Breast epithelium (tissue), 3 donors: Measurements from ENCODE around the gene TRPM3.

ENCODE experiments used
- CTCF ChIP-seq, 3 donors: fragments of 450-650 bp; IDR thresholded peaks; one replicate each; pipeline ENCODE4 v1.5.1; 2016 to 2017; ENCODE audit warnings: antibody characterized with exemption in 3 of 3, mild to moderate bottlenecking in 3 of 3, moderate library complexity in 3 of 3
- POLR2A ChIP-seq: fragments of 450-650 bp; IDR thresholded peaks from one replicate; pipeline ENCODE4 v1.6.1; 2016; ENCODE audit warnings: antibody characterized with exemption, mild to moderate bottlenecking, moderate library complexity

- TF ChIP-seq CTCF (IDR thresholded peaks at IDR 0.05) (no peak), POLR2A (no peak)
Observed at GRCh38 chr9:70593241-70593640, 528.2 kb downstream of the TRPM3 start.
